HG03442 (cell line): ENCODE measurements around the gene RABGAP1L.
"Not testable (repeated sequence)": the region's sequence is repeated elsewhere in the genome, so short reads cannot be mapped to it uniquely, and the experiment has no call there.

Experiments
- ATAC-seq: cut with Tn5 transposase; IDR thresholded peaks from one replicate; pipeline ENCODE4 v1.9.1; 2021; ENCODE audit warnings: mild to moderate bottlenecking, moderate library complexity; ENCODE audit not compliant: unreplicated experiment

RABGAP1L gene

GRCh38 chr1:174352883-174353608 lies 193.7 kb downstream of the RABGAP1L start:
- ATAC-seq = no peak

- no peak for ATAC-seq
Observed at GRCh38 chr1:174358344-174358743, 199.0 kb downstream of the RABGAP1L start.

- no peak for ATAC-seq
Observed at GRCh38 chr1:174358786-174359453, 199.6 kb downstream of the RABGAP1L start.

GRCh38 chr1:174359454-174359805 lies 200.1 kb downstream of the RABGAP1L start:
- ATAC-seq = no peak

GRCh38 chr1:174364996-174365736 lies 205.8 kb downstream of the RABGAP1L start:
- no peak for ATAC-seq

GRCh38 chr1:174366946-174367345 lies 207.6 kb downstream of the RABGAP1L start:
- no peak for ATAC-seq

GRCh38 chr1:174367892-174368291 lies 208.6 kb downstream of the RABGAP1L start:
- ATAC-seq = no peak

- ATAC-seq = no peak
Observed at GRCh38 chr1:174376030-174376429, 216.7 kb downstream of the RABGAP1L start.

GRCh38 chr1:174391716-174392115 lies 232.4 kb downstream of the RABGAP1L start:
- no peak for ATAC-seq

GRCh38 chr1:174393885-174394284 lies 234.6 kb downstream of the RABGAP1L start:
- no peak for ATAC-seq

GRCh38 chr1:174397261-174397660 lies 237.9 kb downstream of the RABGAP1L start:
- ATAC-seq = no peak

- peak; percentile 75 for ATAC-seq
Observed at GRCh38 chr1:174398246-174398645, 238.9 kb downstream of the RABGAP1L start.

GRCh38 chr1:174399211-174399610 lies 239.9 kb downstream of the RABGAP1L start:
- ATAC-seq = no peak

- no peak for ATAC-seq
Observed at GRCh38 chr1:174401075-174401474, 241.8 kb downstream of the RABGAP1L start.

- no peak for ATAC-seq
Observed at GRCh38 chr1:174405219-174405618, 245.9 kb downstream of the RABGAP1L start.

GRCh38 chr1:174406421-174406820 lies 247.1 kb downstream of the RABGAP1L start:
- ATAC-seq = no peak

GRCh38 chr1:174407665-174408064 lies 248.3 kb downstream of the RABGAP1L start:
- no peak for ATAC-seq

- no peak for ATAC-seq
Observed at GRCh38 chr1:174408146-174408545, 248.8 kb downstream of the RABGAP1L start.

- ATAC-seq = not testable (repeated sequence)
Observed at GRCh38 chr1:174409801-174410200, 250.5 kb downstream of the RABGAP1L start.

GRCh38 chr1:174413632-174414031 lies 254.3 kb downstream of the RABGAP1L start:
- ATAC-seq = no peak

- no peak for ATAC-seq
Observed at GRCh38 chr1:174414203-174414602, 254.9 kb downstream of the RABGAP1L start.

- ATAC-seq = no peak
Observed at GRCh38 chr1:174415506-174415905, 256.2 kb downstream of the RABGAP1L start.
